T-helper 1 cell treated with Interleukin-12 subunit alpha and Interleukin-12 subunit beta and Interleukin-4 antibody, amounts not matched to agents 30 ng/mL and 1 ng/mL, for 36 hours (primary cell): ENCODE data around the gene NTM. TPM values are rescaled to one million over a fixed set of nuclear protein-coding genes. Genes with fewer than 3 reads are reported as not detected.

Source experiments
- intact Hi-C: fragments of 100-400 bp; cut with micrococcal nuclease; formaldehyde crosslinking; loops from one replicate; pipeline ENCODE4 v1.15.1; 2024
- total RNA-seq: library from RNA; stranded (reverse); gene quantifications from 2 replicates; pipeline ENCODE4 v1.2.3, GENCODE V29; 2022

NTM gene
- total RNA-seq, 1 donor from 2014 or later, result not detected

GRCh38 chr11:131762346-131763110, 392.1 kb downstream of the NTM start:
- intact Hi-C loops, result no loop called here

- intact Hi-C loops, result no loop called here
Measured at GRCh38 chr11:131763193-131763890, 392.9 kb downstream of the NTM start.

- intact Hi-C loops, result no loop called here
Measured at GRCh38 chr11:131764126-131764525, 393.7 kb downstream of the NTM start.

GRCh38 chr11:131764649-131765048, 394.2 kb downstream of the NTM start:
- intact Hi-C loops, result no loop called here

GRCh38 chr11:131766637-131767036, 396.2 kb downstream of the NTM start:
- intact Hi-C loops, result no loop called here

- intact Hi-C loops, result no loop called here
Measured at GRCh38 chr11:131767421-131767820, 397.0 kb downstream of the NTM start.

- intact Hi-C loops, result no loop called here
Measured at GRCh38 chr11:131770801-131771200, 400.4 kb downstream of the NTM start.

- intact Hi-C loops, result no loop called here
Measured at GRCh38 chr11:131771471-131771870, 401.1 kb downstream of the NTM start.

GRCh38 chr11:131773626-131774025, 403.2 kb downstream of the NTM start:
- intact Hi-C loops, result no loop called here

GRCh38 chr11:131776211-131776610, 405.8 kb downstream of the NTM start:
- intact Hi-C loops, result no loop called here

- intact Hi-C loops, result no loop called here
Measured at GRCh38 chr11:131785801-131786200, 415.4 kb downstream of the NTM start.

GRCh38 chr11:131787119-131787518, 416.7 kb downstream of the NTM start:
- intact Hi-C loops, result no loop called here

- intact Hi-C loops, result no loop called here
Measured at GRCh38 chr11:131790586-131790985, 420.2 kb downstream of the NTM start.

- intact Hi-C loops, result no loop called here
Measured at GRCh38 chr11:131792243-131792642, 421.8 kb downstream of the NTM start.

GRCh38 chr11:131796089-131796488, 425.7 kb downstream of the NTM start:
- intact Hi-C loops, result no loop called here

GRCh38 chr11:131796541-131796940, 426.1 kb downstream of the NTM start:
- intact Hi-C loops, result no loop called here

- intact Hi-C loops, result no loop called here
Measured at GRCh38 chr11:131800452-131800851, 430.0 kb downstream of the NTM start.

GRCh38 chr11:131802440-131803115, 432.2 kb downstream of the NTM start:
- intact Hi-C loops, result no loop called here

GRCh38 chr11:131807876-131808275, 437.5 kb downstream of the NTM start:
- intact Hi-C loops, result no loop called here

GRCh38 chr11:131808470-131808869, 438.1 kb downstream of the NTM start:
- intact Hi-C loops, result no loop called here

GRCh38 chr11:131809203-131809918, 438.9 kb downstream of the NTM start:
- intact Hi-C loops, result no loop called here

- intact Hi-C loops, result no loop called here
Measured at GRCh38 chr11:131810541-131810940, 440.1 kb downstream of the NTM start.
